Skeletal muscle satellite cell (primary cell): ENCODE results near the gene AIF1.
"Not testable (repeated sequence)": the region's sequence is repeated elsewhere in the genome, so short reads cannot be mapped to it uniquely, and the experiment has no call there.

Experiments used
- H3K27me3 ChIP-seq: 2 replicates; pipeline ENCODE4 v1.7.0; 2013; ENCODE audit warnings: low read length; ENCODE audit not compliant: control insufficient read depth, insufficient read depth
- H3K36me3 ChIP-seq: 2 replicates; pipeline ENCODE4 v1.7.0; 2013; ENCODE audit warnings: mild to moderate bottlenecking, control low read depth, low read length; ENCODE audit not compliant: insufficient read depth
- H3K4me1 ChIP-seq: 2 replicates; pipeline ENCODE4 v1.7.0; 2013; ENCODE audit warnings: low read length; ENCODE audit not compliant: control insufficient read depth, insufficient read depth
- H3K4me2 ChIP-seq: 2 replicates; pipeline ENCODE4 v1.7.0; 2013; ENCODE audit warnings: mild to moderate bottlenecking, low read length
- H3K4me3 ChIP-seq: 2 replicates; pipeline ENCODE4 v1.7.0; 2013; ENCODE audit warnings: low read length
- H3K9ac ChIP-seq: 2 replicates; pipeline ENCODE4 v1.7.0; 2013; ENCODE audit warnings: mild to moderate bottlenecking, low read depth, low read length, moderate library complexity
- H3K9me3 ChIP-seq: replicated peaks from 2 replicates; pipeline ENCODE4 v1.7.0; 2013; ENCODE audit warnings: mild to moderate bottlenecking, control low read depth, low read length

Gene AIF1

DNA sequence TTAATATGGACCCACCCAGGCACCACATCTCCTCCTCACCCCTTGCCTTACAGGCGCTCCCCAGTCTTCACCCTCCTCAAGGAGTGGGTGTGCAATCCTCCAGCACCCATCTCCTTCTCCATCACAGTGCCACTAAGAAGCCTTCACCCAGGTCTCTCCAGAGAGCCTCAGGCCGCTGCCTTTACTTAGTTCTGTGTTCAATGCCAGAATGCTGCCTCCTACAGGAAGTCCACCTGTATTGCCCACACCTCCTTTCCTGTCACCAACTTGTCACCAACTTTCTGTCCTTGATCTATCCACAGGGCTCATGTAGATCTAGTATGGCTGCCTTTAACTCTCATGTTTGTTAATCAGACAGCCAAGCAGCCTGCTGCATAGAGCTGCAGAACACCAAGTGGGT, 29.5 kb upstream of the AIF1 start:
- Histone ChIP-seq H3K4me1 (peaks cover 12% of the 10 kb centered on the region), H3K9me3 (no peaks in the 10 kb centered on the region), H3K27me3 (no peaks in the 10 kb centered on the region), H3K4me3 (no peak overlapping the region), H3K4me2 (no peak overlapping the region), H3K9ac (no peak overlapping the region), H3K36me3 (no peaks in the 10 kb centered on the region)

DNA sequence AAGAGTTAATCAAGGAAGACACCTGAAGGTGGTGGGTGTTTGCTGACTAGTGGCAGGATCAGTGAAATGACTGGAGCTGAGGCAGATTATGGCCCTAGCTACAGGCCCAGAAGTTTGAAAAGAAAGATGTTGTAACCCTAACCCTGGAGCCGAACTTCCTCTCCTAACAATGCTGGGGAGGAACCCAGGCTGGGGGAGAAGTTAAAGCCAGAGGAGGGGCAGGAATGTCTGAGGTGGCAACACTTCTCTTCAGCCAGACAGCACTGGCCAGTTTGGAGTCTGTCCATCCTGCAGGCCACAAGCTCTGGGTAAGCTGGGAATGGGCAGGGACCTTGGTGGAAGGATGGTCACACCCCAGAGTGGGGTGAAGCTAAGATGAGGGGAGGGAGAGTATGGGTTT, 29.0 kb upstream of the AIF1 start, which contains the start of gene LST1:
Gene LST1 (plus strand): TSS at position 270 of the 400 bp plus-strand sequence. CDS start 1,023 bp downstream, outside the sequence.
- Histone ChIP-seq H3K4me2 (no peak within 1 kb of the TSS), H3K9me3 (no peaks in the 10 kb centered on the region), H3K4me3 (no peak within 1 kb of the TSS), H3K27me3 (no peaks in the 10 kb centered on the region), H3K36me3 (no peaks in the 10 kb centered on the region), H3K4me1 (peaks cover 12% of the 10 kb centered on the region), H3K9ac (no peak within 1 kb of the TSS)

DNA sequence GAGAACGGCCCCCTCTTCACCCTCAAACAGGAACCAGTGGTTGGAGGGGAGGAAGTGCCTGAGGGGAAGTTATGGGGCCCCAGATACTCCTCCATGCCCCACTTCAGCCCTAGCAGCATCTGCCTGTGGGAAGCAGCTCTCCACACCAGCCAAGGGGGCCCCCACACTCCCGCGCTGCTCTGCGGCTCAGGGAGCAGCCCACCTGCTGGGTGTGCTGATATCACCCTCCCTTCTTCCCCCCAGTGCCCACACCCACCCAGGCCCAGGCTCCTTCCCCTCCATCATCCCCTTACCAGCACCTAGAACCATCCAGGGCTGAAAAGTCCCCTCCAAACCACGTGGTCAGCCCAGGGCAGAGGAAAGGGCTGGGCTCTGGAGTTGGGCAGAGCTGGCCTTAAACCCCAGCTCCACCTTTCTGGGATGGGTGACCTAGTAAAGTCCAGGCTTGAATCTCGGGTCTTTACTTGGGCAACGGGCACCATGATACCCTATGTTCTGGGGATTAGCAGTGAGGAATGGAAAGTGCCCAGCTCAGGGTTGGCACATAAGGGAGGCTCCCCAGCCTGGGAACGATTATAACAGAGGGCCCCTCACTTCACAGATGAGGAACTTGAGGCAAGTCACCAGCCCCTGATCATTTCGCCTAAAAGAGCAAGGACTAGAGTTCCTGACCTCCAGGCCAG, 28.3 kb upstream of the AIF1 start:
- Histone ChIP-seq H3K27me3 (no peaks in the 10 kb centered on the region), H3K4me1 (peaks cover 7% of the 10 kb centered on the region), H3K9me3 (no peaks in the 10 kb centered on the region), H3K9ac (no peak overlapping the region), H3K4me2 (no peak overlapping the region), H3K36me3 (no peaks in the 10 kb centered on the region), H3K4me3 (no peak overlapping the region)

DNA sequence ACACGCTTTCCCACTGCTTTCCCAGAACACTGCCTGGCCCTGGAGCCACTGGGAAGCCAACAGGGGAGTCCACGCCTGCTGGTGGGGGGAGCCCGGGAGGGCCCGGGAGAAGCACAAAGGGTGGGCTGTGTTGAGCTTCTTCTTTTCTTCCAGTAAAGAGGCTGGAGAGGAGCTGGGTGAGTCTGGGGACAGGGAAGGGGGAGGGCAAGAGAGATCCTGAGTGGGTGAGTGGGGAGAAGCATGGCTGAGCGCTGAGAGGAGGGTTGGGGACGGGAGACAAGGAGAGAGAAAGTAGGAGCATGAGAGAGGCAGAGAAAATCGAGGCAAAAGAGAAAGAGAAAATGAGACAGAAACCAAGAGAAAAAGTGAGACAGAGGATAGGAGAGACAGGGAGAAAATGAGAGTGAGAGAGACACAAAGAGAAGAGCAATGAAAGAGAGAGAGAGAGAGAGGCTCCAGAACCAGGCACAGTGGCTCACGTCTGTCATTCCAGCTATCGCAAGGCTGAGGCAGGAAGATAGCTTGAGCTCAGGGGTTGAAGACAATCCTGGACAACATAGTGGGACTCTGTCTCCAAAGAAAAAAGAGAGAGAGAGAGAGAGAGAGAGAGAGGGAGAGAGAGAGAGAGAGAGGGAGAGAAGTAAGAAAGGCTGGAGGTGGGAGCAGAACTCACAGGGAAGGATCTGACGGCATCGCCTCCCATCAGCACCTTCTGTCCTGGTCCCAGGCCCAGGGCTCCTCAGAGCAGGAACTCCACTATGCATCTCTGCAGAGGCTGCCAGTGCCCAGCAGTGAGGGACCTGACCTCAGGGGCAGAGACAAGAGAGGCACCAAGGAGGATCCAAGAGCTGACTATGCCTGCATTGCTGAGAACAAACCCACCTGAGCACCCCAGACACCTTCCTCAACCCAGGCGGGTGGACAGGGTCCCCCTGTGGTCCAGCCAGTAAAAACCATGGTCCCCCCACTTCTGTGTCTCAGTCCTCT, 26.9 kb upstream of the AIF1 start:
- H3K4me1 ChIP-seq: peaks cover 4% of the 10 kb centered on the region
- no peak overlapping the region for H3K9ac ChIP-seq
- H3K9me3 ChIP-seq: no peaks in the 10 kb centered on the region
- no peak overlapping the region for H3K4me2 ChIP-seq
- H3K27me3 ChIP-seq: no peaks in the 10 kb centered on the region
- no peak overlapping the region for H3K4me3 ChIP-seq
- no peaks in the 10 kb centered on the region for H3K36me3 ChIP-seq

DNA sequence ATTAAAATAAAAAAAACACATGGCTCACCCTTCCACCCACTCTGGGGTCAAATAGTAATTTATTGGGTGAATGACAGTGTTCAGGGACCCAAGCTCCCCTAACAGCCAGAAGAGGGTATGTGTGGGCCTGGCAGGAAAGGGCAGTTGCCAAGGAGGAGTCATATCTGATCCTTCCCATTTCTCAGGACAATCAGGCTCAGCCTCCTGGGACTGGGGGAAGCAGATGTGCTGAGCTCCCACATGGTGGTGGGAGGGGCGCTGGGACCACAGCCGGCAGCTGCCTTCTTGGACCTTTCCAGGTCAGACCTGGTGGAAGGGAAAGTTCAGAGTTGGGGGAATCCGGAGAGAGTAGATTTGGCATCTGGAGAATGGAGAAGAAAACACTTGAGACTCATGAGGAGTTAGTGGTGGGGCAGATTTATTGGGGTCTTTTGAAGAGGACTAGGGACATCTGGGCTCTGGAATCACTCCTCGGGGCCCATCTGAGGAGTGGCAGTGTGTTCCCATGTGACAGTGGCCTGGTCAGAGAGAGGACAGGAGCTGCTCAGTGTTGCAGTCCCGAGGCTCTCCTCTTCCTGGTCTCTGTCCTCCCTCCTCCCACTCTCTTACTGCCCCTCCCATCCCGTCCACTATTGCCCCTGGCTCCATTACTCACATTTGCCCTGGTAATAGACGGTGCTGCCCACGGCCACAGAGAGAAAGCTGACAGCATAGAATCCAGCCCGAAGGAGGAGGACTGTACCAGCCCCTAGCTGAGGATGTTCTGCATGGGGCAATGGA, 26.0 kb upstream of the AIF1 start:
- no peaks in the 10 kb centered on the region for H3K36me3 ChIP-seq
- no peak overlapping the region for H3K4me3 ChIP-seq
- H3K9me3 ChIP-seq: no peaks in the 10 kb centered on the region
- H3K9ac ChIP-seq: no peak overlapping the region
- peaks cover 4% of the 10 kb centered on the region for H3K4me1 ChIP-seq
- H3K27me3 ChIP-seq: no peaks in the 10 kb centered on the region
- H3K4me2 ChIP-seq: no peak overlapping the region

DNA sequence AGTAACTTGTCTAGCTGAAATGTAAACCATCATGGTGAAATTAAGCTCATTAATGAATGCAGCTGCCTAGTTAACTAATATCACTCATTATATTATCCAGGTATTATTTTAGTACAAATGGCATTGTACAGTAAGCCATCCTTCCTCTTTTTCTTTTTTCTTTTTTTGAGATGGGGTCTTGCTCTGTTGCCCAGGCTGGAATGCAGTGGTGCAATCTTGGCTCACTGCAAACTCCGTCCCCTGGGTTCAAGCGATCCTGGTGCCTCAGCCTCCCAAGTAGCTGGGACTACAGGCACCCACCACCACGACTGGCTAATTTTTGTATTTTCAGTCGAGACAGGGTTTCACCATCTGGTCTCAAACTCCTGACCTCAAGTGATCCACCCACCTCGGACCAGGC, 24.3 kb upstream of the AIF1 start:
- not testable (repeated sequence) for H3K4me2 ChIP-seq, H3K4me1 ChIP-seq, H3K4me3 ChIP-seq

DNA sequence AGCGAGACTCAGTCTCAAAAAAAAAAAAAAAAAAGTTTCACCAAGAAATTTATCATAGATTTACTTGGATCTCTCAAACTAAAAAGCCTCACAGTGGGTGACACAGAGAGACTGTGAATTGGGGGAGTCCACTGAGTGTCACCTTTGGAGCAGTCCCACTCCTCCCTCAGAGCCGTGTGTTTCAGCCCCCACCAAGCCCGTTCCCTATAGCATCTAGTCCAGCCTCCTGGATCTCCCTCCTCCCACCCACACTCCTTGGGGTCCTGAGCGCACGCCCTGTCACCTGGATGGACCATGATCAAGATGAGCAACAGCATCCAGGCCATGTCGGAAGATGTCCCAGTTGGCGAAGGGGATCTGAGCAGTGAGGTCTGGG, 22.6 kb upstream of the AIF1 start:
- Histone ChIP-seq H3K4me2 (no peak overlapping the region), H3K36me3 (no peaks in the 10 kb centered on the region), H3K4me3 (no peak overlapping the region), H3K27me3 (no peaks in the 10 kb centered on the region), H3K9ac (no peak overlapping the region), H3K9me3 (no peaks in the 10 kb centered on the region), H3K4me1 (peaks cover 4% of the 10 kb centered on the region)

More for the DNA sequence above, 24.3 kb upstream of the AIF1 start:
- H3K27me3 ChIP-seq, H3K36me3 ChIP-seq, H3K9me3 ChIP-seq, H3K9ac ChIP-seq: not testable (repeated sequence)

DNA sequence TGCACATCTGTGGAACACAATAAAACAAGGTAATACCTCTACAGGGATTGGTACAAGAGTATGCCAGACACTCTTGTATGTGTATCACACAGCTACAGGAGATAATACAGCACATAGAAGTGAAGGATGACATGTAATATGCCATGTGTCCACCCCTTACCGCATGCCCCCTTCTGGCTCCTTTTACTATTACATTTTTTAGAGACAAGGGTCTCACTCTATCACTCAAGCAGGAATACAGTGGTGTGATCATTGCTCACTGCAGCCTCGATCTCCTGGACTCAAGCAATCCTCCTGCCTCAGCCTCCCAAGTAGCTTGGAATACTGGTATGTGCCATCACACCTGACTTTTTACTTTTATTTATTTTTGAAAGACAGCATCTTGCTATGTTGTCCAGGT, 18.0 kb upstream of the AIF1 start:
- no peak overlapping the region for H3K4me2 ChIP-seq
- H3K36me3 ChIP-seq: no peaks in the 10 kb centered on the region
- H3K9me3 ChIP-seq: no peaks in the 10 kb centered on the region
- no peak overlapping the region for H3K4me3 ChIP-seq
- H3K27me3 ChIP-seq: no peaks in the 10 kb centered on the region
- H3K4me1 ChIP-seq: no peaks in the 10 kb centered on the region
- no peak overlapping the region for H3K9ac ChIP-seq

DNA sequence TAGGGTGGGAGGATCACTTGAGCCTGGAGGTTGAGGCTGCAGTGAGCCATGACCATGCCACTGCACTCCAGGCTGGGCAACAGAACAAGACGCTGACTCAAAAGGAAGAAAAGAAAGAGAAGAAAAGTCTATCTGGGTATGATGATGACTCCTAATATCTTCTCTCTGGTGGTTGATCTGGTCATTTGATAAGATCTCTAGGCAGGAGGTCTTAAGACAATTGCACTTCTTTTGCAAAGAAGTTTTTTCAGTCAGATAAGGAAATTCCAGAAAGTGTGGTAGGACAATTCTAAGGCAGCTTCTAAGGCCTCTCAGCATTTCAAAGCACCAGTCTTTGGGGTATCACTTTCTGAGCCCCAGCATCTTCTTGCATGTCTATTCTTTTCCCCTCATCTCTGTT, 7.7 kb upstream of the AIF1 start:
- Histone ChIP-seq H3K9me3 (no peaks in the 10 kb centered on the region), H3K4me2 (no peak overlapping the region), H3K4me3 (no peak overlapping the region), H3K36me3 (no peaks in the 10 kb centered on the region), H3K27me3 (no peaks in the 10 kb centered on the region), H3K9ac (no peak overlapping the region), H3K4me1 (no peaks in the 10 kb centered on the region)

DNA sequence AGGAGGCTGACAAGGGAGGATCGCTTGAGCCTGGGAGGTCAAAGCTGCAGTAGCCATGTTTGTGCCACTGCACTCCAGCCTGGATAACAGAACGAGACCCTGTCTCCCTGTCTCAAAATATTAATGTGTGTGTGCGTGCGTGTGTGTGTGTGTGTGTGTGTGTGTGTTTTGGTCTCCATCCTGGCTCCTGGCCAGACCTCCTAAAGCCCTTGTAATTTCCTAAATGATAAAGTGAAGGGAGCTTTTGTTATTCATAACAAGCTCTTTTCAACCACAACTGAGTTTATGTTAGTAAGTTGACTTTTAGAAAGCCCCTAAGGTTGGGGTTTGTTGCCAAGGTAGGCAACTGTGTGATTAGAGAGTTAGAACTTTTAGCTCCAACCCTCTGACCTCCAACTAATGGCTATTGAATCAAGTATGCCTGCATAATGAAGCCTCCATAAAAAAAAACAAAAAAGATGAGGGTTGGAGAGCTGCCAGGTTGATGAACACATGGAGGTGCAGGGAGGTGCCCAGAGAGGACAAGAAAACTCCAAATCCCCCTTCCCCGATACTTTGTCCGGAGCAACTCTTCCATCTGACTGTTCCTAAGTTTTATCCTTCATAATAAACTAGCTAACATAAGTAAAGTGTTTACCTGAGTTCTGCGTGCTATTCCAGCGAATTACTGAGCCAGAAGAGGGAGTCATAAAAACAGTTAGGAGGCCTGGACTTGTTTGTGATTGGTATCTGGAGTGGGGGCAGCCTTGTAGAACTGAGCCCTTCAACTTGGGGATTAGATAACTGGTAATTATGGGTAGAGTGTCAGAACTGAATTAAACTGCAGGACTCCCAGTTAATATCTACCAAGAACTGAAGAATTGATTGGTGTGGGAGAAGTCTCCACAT, 5.3 kb upstream of the AIF1 start:
- Histone ChIP-seq H3K9ac (no peak overlapping the region), H3K27me3 (peaks cover 4% of the 10 kb centered on the region), H3K36me3 (no peaks in the 10 kb centered on the region), H3K4me3 (no peak overlapping the region), H3K4me2 (no peak overlapping the region), H3K9me3 (no peaks in the 10 kb centered on the region), H3K4me1 (no peaks in the 10 kb centered on the region)
